HepG2 (cell line): ENCODE results near the gene EBF4. TPM values are rescaled to one million over a fixed set of nuclear protein-coding genes. Genes with fewer than 3 reads are reported as not detected.

Source experiments
- ADNP ChIP-seq: sonication (generic); formaldehyde crosslinking; IDR thresholded peaks from 2 replicates; pipeline ENCODE4 v1.4.0; 2020; ENCODE audit warnings: missing genetic modification reagents
- BHLHE40 ChIP-seq: IDR thresholded peaks from 2 replicates; pipeline ENCODE4 v1.6.1; 2011; ENCODE audit warnings: low read length, improper control_type of control experiment
- DPF2 ChIP-seq: sonication (generic); formaldehyde crosslinking; IDR thresholded peaks from 2 replicates; pipeline ENCODE4 v1.4.0; 2020; ENCODE audit warnings: mild to moderate bottlenecking, low read depth, missing genetic modification reagents, borderline replicate concordance
- HIVEP1 ChIP-seq: sonication (generic); formaldehyde crosslinking; IDR thresholded peaks from 2 replicates; pipeline ENCODE4 v1.4.0; 2020; ENCODE audit warnings: mild to moderate bottlenecking, missing genetic modification reagents
- MED1 ChIP-seq: sonication (generic); formaldehyde crosslinking; IDR thresholded peaks from 2 replicates; pipeline ENCODE4 v1.4.0; 2020; ENCODE audit warnings: missing genetic modification reagents
- NCOA2 ChIP-seq: sonication (generic); formaldehyde crosslinking; IDR thresholded peaks from 2 replicates; pipeline ENCODE4 v1.8.0; 2022; ENCODE audit warnings: inconsistent platforms
- NFYC ChIP-seq: IDR thresholded peaks from 2 replicates; pipeline ENCODE4 v1.6.1; 2016; ENCODE audit warnings: missing genetic modification reagents, missing compliant biosample characterization
- PRDM15 ChIP-seq: sonication (generic); formaldehyde crosslinking; IDR thresholded peaks from 2 replicates; pipeline ENCODE4 v1.4.0; 2020; ENCODE audit warnings: missing genetic modification reagents
- REPIN1 ChIP-seq: sonication (generic); formaldehyde crosslinking; IDR thresholded peaks from 2 replicates; pipeline ENCODE4 v1.8.0; 2022; ENCODE audit warnings: missing genetic modification reagents, low read depth, mild to moderate bottlenecking, borderline replicate concordance
- SALL1 ChIP-seq: sonication (generic); formaldehyde crosslinking; IDR thresholded peaks from 2 replicates; pipeline ENCODE4 v1.8.0; 2022; ENCODE audit warnings: mild to moderate bottlenecking, missing genetic modification reagents
- SNAI1 ChIP-seq: sonication (generic); formaldehyde crosslinking; IDR thresholded peaks from 2 replicates; pipeline ENCODE4 v1.5.0; 2020; ENCODE audit warnings: mild to moderate bottlenecking, missing genetic modification reagents, borderline replicate concordance
- SOX5 ChIP-seq: IDR thresholded peaks from 2 replicates; pipeline ENCODE4 v1.6.1; 2016; ENCODE audit warnings: borderline replicate concordance
- TAF1 ChIP-seq: sonication (generic); formaldehyde crosslinking; IDR thresholded peaks from 2 replicates; pipeline ENCODE4 v1.4.0; 2020; ENCODE audit warnings: missing genetic modification reagents
- TSC22D2 ChIP-seq: sonication (generic); formaldehyde crosslinking; IDR thresholded peaks from 2 replicates; pipeline ENCODE4 v1.5.1; 2020; ENCODE audit warnings: missing genetic modification reagents, mild to moderate bottlenecking, borderline replicate concordance
- ZBTB7B ChIP-seq: sonication (generic); formaldehyde crosslinking; IDR thresholded peaks from 2 replicates; pipeline ENCODE4 v1.4.0; 2020; ENCODE audit warnings: missing genetic modification reagents
- ZFP37 ChIP-seq: sonication (generic); formaldehyde crosslinking; IDR thresholded peaks from 2 replicates; pipeline ENCODE4 v1.4.0; 2020; ENCODE audit warnings: missing genetic modification reagents, borderline replicate concordance
- ZGPAT ChIP-seq: IDR thresholded peaks from 2 replicates; pipeline ENCODE4 v1.6.1; 2016; ENCODE audit warnings: mild to moderate bottlenecking
- ZNF317 ChIP-seq: sonication (generic); formaldehyde crosslinking; IDR thresholded peaks from 2 replicates; pipeline ENCODE4 v1.5.0; 2020; ENCODE audit warnings: mild to moderate bottlenecking, missing genetic modification reagents
- ZNF383 ChIP-seq: sonication (generic); formaldehyde crosslinking; IDR thresholded peaks from 2 replicates; pipeline ENCODE4 v1.4.0; 2020; ENCODE audit warnings: missing genetic modification reagents, mild to moderate bottlenecking, borderline replicate concordance
- ZSCAN30 ChIP-seq: sonication (generic); formaldehyde crosslinking; IDR thresholded peaks from 2 replicates; pipeline ENCODE4 v1.5.0; 2020; ENCODE audit warnings: mild to moderate bottlenecking, missing genetic modification reagents
- ZSCAN9 ChIP-seq: IDR thresholded peaks from 2 replicates; pipeline ENCODE4 v1.6.1; 2016; ENCODE audit warnings: borderline replicate concordance
- polyA plus RNA-seq, 8 experiments: library from polyadenylated mRNA; depleted of rRNA in 3 of 8; stranded (reverse) in 7 of 8; unstranded in 1 of 8; fragments of >200 nt; fragmentation: Illumina TruSeq in 4 of 8; extraction: Trizol in 4 of 8; gene quantifications; 2 replicates each; pipeline versions ENCODE4 v1.2.1 to v1.2.3, GENCODE V29; 2011 to 2016; ENCODE audit warnings: low read depth in 4 of 8, missing spikeins in 1 of 8, mixed read lengths in 1 of 8; ENCODE audit not compliant: insufficient read depth in 1 of 8
- total RNA-seq, 5 experiments: library from RNA; depleted of rRNA; stranded (reverse); fragments of >200 nt; fragmentation: Illumina TruSeq; extraction: Trizol; gene quantifications; 2 replicates each; pipeline ENCODE4 v1.2.3, GENCODE V29; 2016; ENCODE audit warnings: low read depth in 1 of 5

The EBF4 gene
- total and polyA plus RNA-seq, 2 of the 13 experiments (the other 11 are each of a cell fraction or from before 2014, with no cell fraction given) = 0.84 to 2.2 TPM

DNA sequence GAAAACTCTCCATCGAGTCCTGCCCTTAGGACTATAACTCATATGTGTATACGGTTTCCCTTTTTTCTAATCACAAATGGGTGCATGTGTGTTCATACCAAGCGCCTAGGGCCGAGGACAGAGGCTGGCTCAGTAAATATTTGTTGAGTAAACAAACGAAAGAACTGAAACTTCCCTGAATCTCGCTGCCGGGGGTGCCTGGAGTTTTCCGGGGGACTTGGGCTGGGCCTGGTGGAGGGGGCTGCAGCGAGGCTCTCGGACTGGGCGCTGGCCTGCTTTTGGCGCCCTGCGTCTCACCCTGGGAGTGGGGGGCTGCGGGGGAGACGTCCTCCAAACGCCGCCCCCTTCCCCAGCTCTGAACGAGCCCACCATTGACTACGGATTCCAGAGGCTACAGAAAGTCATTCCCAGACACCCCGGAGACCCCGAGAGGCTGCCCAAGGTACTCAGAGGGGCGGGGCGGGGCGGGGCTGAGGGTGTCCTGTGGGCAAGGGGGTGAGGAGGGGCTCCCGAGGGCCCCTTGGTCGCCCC is 58.8 kb downstream of the EBF4 start (continued):
- TF ChIP-seq NCOA2 = 0 out of 2 replicates have a peak, but pooled peaks have one; percentile 8
- peak; percentile 49 for TF ChIP-seq MED1
- no peak for TF ChIP-seq NFYC
- peak; percentile 46 for TF ChIP-seq SALL1 (CRISPR knock-in tag)
- TF ChIP-seq HIVEP1 = peak; percentile 31; the same call in 1 of the 2 replicates
- peak; percentile 10; the same call in 1 of the 2 replicates for TF ChIP-seq TAF1 (CRISPR knock-in tag)
- TF ChIP-seq ZFP37 = 0 out of 2 replicates have a peak, but pooled peaks have one; percentile 24
- TF ChIP-seq SOX5 (CRISPR knock-in tag) = peak; percentile 35; the same call in 1 of the 2 replicates
- peak; percentile 71 for TF ChIP-seq ZBTB7B
- no peak for TF ChIP-seq BHLHE40
- TF ChIP-seq ZNF383 = no peak
- TF ChIP-seq REPIN1 (CRISPR knock-in tag) = 0 out of 2 replicates have a peak, but pooled peaks have one; percentile 9
- TF ChIP-seq PRDM15 = no peak
- no peak for TF ChIP-seq ZSCAN30 (CRISPR knock-in tag)
- peak; percentile 66 for TF ChIP-seq DPF2 (CRISPR knock-in tag)
- TF ChIP-seq ADNP (CRISPR knock-in tag) = no peak
- TF ChIP-seq SNAI1 (CRISPR knock-in tag) = peak; percentile 94; the same call in 1 of the 2 replicates
- peak; percentile 29; the same call in 1 of the 2 replicates for TF ChIP-seq ZGPAT (CRISPR knock-in tag)
- TF ChIP-seq TSC22D2 = 0 out of 2 replicates have a peak, but pooled peaks have one; percentile 23
- TF ChIP-seq ZSCAN9 (CRISPR knock-in tag) = 0 out of 2 replicates have a peak, but pooled peaks have one; percentile 11
- 0 out of 2 replicates have a peak, but pooled peaks have one; percentile 46 for TF ChIP-seq ZNF317 (CRISPR knock-in tag)
